GM13977 (cell line): ENCODE results near the gene SIN3A.
"Not testable (repeated sequence)": the region's sequence is repeated elsewhere in the genome, so short reads cannot be mapped to it uniquely, and the experiment has no call there.

Source experiments
- DNase-seq: peaks from one replicate; pipeline ENCODE4 v3.0.0; 2012; ENCODE audit warnings: low spot score
- CTCF ChIP-seq: IDR thresholded peaks from 2 replicates; pipeline ENCODE4 v1.5.1; 2012; ENCODE audit warnings: mild to moderate bottlenecking, control low read depth; ENCODE audit not compliant: insufficient read depth; ENCODE audit errors: extremely low read depth, missing control alignments
- in situ Hi-C: fragments of 300-500 bp; cut with MboI; formaldehyde crosslinking; loops from one replicate; pipeline ENCODE4 v1.12.0; 2022; ENCODE audit warnings: low sequenced_read_pairs, low pct_unique_long_range_greater_than_20kb, mixed read lengths, inconsistent platforms; ENCODE audit not compliant: unreplicated experiment

The SIN3A gene

GRCh38 chr15:75347222-75348033 is 104.1 kb downstream of the SIN3A start:
- DNase-seq: peak; percentile 76
- in situ Hi-C loops: no loop called here
- TF ChIP-seq CTCF: no peak

- DNase-seq: no peak
- TF ChIP-seq CTCF: no peak
- in situ Hi-C loops: no loop called here
These were observed 104.7 kb downstream of the SIN3A start, which contains the start of gene NEIL1 for GRCh38 chr15:75346796-75347221. Gene NEIL1, plus strand, starts transcription at chr15:75347039. Its CDS starts 1,867 bp downstream, at chr15:75348906.

DNA sequence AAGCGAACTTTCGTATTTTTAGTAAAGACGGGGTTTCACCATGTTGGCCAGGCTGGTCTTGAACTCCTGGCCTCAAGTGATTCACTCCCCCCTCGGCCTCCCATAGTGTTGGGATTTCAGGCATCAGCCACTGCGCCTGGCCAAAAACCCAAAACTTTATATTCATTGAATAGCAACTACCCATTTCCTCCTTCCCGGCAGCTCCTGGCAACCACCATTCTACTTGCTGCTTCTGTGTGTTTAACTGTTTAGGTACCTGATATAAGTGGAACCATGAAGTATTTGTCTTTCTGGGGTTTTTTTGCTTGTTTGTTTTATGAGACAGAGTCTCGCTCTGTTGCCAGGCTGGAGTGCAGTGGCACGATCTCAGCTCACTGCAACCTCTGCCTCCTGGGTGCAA is 107.5 kb downstream of the SIN3A start:
- DNase-seq, in situ Hi-C loops: not testable (repeated sequence)

DNA sequence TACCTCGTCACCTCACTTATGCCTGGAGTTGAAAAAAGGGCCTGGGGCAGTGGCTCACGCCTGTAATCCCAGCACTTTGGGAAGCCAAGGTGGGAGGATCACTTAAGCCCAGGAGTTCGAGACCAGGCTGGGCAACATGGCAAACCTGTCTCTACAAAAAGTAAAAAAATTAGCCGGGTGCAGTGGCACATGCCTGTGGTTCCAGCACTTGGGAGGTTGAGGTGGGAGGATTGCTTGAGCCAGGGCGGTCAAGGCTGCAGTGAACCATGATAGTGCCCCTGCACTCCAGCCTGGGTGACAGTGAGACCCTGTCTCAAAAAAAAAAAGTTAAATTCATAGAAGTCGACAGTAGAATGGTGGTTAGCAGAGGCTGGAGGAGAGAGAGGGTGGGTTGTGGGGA is 109.3 kb downstream of the SIN3A start:
- no peak for TF ChIP-seq CTCF
- in situ Hi-C loops: no loop called here
- DNase-seq: no peak

DNA sequence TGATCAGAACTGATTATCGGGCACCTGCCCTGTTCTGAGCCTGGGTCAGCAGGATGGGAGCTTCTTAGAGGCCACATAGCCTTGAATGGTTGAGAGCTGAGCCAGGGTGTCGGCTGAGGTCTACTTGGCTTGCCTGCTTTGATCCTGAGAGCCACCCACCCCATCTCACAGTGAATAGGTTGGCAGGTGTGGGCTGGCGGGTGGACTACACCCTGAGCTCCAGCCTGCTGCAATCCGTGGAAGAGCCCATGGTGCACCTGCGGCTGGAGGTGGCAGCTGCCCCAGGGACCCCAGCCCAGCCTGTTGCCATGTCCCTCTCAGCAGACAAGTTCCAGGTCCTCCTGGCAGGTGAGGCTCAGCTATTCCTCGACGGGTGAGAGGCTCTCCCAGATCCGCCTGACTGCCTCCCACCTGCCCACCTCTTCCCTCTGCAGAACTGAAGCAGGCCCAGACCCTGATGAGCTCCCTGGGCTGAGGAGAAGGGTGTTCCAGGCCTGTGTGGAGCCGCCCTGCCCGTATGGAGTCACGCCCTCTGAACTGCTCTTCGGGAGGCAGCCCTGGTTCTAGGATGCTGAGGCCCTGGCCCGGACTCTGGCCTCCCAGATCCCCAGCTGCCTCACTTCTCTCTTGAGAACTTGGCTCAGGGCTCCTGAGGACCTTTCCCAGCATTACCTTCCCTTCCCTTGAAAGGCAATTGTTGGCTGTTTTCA is 111.8 kb downstream of the SIN3A start:
- TF ChIP-seq CTCF: no peak
- in situ Hi-C loops: no loop called here
- DNase-seq: no peak

GRCh38 chr15:75338661-75339240 is 112.7 kb downstream of the SIN3A start:
- in situ Hi-C loops: no loop called here
- no peak for TF ChIP-seq CTCF
- no peak for DNase-seq

DNA sequence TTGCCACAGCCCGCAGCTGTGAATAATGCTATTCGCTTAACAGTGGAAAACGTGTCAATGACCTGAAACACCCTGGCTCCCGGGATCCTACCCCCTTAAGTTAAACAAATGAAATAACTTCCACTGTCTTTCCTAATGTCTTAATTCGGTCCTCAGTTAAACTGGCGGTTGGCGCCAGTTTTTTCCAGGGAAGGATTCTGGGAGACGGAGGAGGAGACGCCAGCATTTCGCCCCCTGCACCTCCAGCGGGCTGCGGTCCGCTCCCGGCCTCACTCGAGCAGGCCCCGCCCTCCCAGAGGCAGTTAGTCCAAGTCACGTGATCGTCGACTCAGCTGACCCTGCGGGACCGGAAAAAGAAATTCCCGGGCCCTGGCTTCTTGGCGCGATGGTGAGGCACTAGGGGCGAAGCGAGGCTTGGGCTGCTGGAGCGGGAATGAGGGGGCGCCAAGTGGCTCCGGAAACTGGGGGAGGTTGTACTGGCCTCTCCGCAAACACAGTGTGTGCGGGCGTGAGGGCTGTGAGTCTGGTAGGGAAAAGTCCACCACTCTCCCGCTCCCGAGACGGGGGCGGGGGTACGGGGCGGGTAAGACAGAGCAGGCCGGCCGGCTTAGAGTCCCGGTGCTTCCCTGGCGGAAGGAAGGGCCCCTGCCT is 115.7 kb downstream of the SIN3A start, which contains the start of gene COMMD4:
Gene COMMD4 (plus strand): TSS at position 359 of the 651 bp plus-strand sequence. CDS start 27 bp downstream, at position 386.
- DNase-seq: peak; percentile 65
- in situ Hi-C loops: no loop called here

More for the DNA sequence above, 115.7 kb downstream of the SIN3A start, which contains the start of gene COMMD4:
- TF ChIP-seq CTCF: no peak
